RWPE1 (cell line): Measurements from ENCODE around the gene KCNG2.

Experiments used
- CTCF ChIA-PET: fragments of 350-600 bp; sonication (Branson Sonifier 250); formaldehyde crosslinking; extraction: SDS; loops from one replicate; lab custom pipeline; 2021; lab: Yijun Ruan, JAX
- POLR2A ChIA-PET: fragments of 400-600 bp; formaldehyde crosslinking; extraction: SDS; loops from one replicate; lab custom pipeline; 2020; ENCODE audit warnings: antibody characterized with exemption; ENCODE audit not compliant: low non-redundant PET; lab: Yijun Ruan, JAX
- DNase-seq: peaks from one replicate; pipeline ENCODE4 v3.0.0; 2012; ENCODE audit warnings: low spot score
- H3K27ac ChIP-seq: fragments of 450-650 bp; 2 replicates; pipeline ENCODE4 v1.5.1; 2017
- CTCF ChIP-seq: fragments of 450-650 bp; conservative IDR thresholded peaks from 2 replicates; pipeline ENCODE4 v1.5.1; 2017; ENCODE audit warnings: low read depth, mild to moderate bottlenecking

The KCNG2 gene

GRCh38 chr18:79785831-79786230, 11.9 kb upstream of the KCNG2 start:
- no peak for TF ChIP-seq CTCF
- no peak overlapping the region for H3K27ac ChIP-seq
- ChIA-PET POLR2A (no interaction called here), CTCF (no interaction called here)
- DNase-seq = no peak

- no peak for DNase-seq
- TF ChIP-seq CTCF = no peak
- ChIA-PET CTCF (no interaction called here), POLR2A (no interaction called here)
- H3K27ac ChIP-seq = no peak overlapping the region
Observed at GRCh38 chr18:79786304-79786703, 11.4 kb upstream of the KCNG2 start.

GRCh38 chr18:79786786-79787526, 10.8 kb upstream of the KCNG2 start:
- POLR2A ChIA-PET = no interaction called here
- DNase-seq = no peak
- CTCF ChIA-PET = no interaction called here
- H3K27ac ChIP-seq = no peak overlapping the region
- no peak for TF ChIP-seq CTCF

- TF ChIP-seq CTCF = no peak
- POLR2A ChIA-PET = no interaction called here
- no peak for DNase-seq
- no peak overlapping the region for H3K27ac ChIP-seq
- CTCF ChIA-PET = no interaction called here
Observed at GRCh38 chr18:79787527-79787864, 10.2 kb upstream of the KCNG2 start.

GRCh38 chr18:79787865-79788733, 9.6 kb upstream of the KCNG2 start:
- ChIA-PET POLR2A (no interaction called here), CTCF (no interaction called here)
- no peak for TF ChIP-seq CTCF
- H3K27ac ChIP-seq = no peak overlapping the region
- peak; percentile 23 for DNase-seq

GRCh38 chr18:79788734-79789085, 9.0 kb upstream of the KCNG2 start:
- ChIA-PET POLR2A (no interaction called here), CTCF (no interaction called here)
- DNase-seq = no peak
- no peak for TF ChIP-seq CTCF
- H3K27ac ChIP-seq = no peak overlapping the region
